ENCODE data around the gene TBC1D2B.
"Not testable (repeated sequence)": the region's sequence is repeated elsewhere in the genome, so short reads cannot be mapped to it uniquely, and the experiment has no call there.

The TBC1D2B gene

DNA sequence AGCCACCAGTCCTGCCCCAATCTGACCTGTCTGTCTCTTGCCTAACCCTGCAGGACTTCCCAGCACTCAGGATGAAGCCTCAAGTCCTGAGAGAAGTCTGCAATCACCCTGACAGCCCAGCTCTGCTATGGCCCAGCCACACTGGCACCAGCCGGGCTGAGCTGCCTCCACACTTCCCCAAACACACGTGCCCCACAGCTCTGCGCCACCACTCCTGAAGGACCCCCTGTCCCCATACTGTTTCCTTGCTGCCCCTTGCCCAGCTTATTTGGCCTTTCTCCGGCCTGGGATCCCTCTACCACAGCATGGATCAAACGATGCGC lies 76.6 kb downstream of the TBC1D2B start:
- no peak for DNase-seq (ENCODE audit: low read depth)

DNA sequence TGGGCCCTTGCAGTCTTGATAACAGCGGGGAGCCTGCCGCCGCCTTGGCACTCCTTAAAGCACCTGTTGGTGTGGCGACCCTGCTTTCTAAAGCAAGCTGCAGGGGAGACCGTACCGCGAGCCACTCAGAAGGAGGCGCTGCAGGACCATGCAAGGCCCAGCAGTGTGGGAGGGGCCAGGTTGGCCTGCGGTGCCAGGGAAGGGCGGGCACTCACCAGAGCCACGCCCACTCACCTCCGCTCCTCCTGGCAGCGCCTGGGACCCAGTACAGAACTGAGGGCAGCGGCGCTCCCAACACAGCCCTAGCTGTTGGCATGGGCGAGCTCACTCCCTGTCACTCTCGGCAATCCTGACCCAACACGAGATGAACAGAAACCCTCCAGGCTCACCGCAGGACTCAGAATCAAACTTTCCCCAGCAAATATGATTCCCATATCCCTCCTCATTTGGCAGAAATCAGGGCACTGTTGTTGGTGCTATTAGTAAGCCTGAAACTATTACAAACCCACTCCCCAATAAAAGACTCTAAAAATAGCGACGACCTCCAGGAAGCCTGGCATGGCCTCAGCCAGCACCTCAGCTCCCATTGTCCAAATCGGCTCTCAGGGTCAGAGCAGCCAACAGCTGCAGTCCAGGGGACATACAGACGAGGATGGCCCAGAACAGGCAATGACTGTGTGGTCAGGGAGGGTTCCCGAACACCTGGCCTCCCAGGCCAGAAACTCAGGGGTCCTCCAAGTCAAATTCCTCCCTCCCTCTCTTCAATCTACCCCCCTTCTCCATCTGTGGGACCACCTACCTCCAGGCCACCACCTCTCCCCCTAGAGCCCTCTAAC lies 77.2 kb downstream of the TBC1D2B start:
- DNase-seq (ENCODE audit: low read depth): peak; percentile 53

DNA sequence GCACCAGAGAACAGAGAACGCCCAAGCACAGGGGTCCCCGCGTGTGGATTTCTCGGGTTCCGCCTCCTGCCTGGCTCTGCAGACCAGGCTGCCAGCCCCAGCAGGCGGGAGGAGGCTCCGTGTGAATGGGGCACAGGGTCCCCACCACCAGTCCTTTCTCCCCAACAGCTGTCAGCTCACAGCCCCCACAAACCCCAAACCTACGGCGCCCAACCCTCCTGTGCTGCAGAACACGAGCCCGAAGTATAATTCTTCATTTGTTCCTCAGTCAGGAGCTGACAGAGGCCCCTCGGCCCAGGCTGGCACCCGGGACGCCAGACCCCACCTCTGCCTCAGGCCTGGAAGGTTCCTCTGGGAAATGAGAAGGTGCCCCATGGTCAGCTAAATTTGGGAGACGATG lies 78.0 kb downstream of the TBC1D2B start:
- DNase-seq (ENCODE audit: low read depth): no peak

DNA sequence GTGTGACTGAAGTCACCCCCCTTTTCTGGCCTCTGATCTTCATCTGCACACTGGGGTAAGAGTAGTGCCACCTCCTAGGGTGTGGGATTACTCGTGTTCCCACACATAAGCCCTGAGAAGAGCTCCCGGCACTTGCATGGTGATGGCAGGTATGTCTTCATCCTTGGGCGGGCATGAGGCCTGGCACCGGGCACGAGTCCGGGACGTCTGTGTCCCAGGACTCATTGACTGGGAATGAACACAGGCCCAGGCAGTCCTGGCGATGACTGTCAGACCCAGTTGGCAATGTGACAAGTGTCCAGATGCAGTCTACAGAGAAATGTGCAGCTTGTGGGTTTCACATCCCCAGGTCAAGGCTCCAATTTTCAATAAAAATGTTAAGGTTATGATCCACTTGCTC lies 78.9 kb downstream of the TBC1D2B start:
- no peak for DNase-seq (ENCODE audit: low read depth)

DNA sequence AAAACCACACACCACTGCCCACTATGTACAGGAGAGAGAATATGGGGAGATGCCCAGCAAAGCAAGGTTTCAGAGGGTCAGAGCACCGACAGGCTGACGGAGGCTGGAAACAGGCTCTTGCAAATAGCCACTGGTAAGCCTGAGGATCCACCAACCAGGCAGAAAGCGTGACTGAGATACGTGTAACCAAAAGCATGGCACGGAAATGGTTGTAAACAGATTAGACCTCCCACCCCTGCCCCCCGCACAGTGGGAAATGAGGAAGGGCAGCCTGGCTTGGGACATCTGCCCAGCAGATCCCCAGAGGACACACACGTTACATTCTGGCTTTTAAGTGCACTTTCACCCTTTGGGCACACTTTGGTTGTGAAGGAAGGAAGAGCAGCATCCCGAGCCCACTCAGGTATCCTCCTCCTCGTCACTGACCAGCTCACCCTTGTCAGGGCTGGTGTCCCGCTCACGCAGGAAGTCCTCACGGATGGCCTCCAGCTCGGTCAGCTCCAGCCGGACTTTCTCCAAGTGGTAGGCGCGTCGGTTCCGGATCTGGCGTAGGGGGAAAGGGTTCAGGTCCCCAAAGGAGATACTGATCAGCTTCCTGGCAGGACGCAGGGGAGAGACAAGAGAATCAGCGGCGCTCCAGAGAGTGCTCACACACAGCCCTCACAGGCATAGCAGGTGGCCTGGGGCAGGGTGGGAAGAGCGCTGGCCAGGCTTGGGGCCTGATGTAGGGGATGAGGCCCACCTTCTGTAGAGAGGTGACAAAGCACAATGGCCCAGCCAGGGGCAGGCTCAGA lies 79.6 kb downstream of the TBC1D2B start:
- DNase-seq (ENCODE audit: low read depth): not testable (repeated sequence)

DNA sequence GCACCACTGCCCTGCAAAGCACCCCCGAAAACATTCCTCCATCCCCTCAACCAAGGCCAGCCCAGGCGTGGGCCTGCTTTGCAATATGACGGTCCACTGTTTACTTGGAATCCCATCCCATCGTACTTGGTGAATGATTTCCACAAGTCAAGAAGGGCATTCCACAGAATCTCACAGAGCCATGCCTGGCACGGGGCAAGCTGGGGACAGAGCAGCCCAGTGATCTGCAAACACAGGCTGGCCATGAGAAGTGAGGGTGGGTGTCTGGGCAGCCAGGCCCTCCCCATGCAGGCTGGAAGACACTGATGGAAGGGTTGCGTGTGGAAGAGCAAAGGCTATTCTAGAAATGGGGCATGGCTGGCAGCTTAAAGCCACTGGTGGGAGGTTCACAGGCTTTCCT lies 80.3 kb downstream of the TBC1D2B start:
- not testable (repeated sequence) for DNase-seq (ENCODE audit: low read depth)

DNA sequence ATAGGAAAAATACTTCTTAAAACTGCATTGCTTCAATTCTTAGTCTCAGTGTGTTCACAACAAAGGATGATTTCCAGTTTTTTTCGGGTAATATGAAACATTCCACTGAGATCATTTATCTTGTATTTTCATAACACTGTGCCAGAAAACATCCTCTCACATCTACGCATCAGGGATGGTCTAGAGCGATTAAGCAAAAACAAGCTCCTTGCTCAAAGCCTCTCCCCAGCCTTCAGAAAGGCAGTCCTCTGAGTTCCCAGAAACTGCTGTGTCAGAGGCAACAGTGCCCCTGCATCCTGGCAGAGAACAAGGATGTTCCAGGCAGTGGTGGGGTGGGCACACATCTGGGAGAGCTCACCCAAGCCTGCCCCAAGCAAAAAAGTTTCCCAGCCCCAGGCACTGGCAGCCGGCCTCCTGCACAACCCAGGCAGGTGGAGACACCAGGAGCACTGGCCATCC lies 80.8 kb downstream of the TBC1D2B start:
- DNase-seq (ENCODE audit: low read depth): not testable (repeated sequence)

DNA sequence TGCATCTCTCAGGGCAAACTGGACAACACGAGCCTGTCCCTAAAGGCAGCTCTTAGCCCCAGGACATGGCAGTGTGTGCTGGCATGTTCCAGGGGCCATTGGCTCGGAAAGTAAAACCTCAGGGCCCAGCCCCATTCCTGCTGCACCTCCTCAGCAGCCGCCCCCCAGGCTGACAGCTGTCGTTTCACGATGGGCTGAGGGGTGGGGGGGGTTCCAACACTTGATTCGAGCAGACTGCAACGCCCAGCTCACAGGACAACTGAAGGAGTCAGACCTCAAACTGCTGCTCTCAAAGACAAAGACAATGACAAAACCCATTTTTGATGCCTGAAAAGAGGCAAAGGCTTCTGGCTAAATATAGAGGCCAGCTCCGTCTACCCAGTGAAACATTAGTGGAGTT lies 81.3 kb downstream of the TBC1D2B start:
- not testable (repeated sequence) for DNase-seq (ENCODE audit: low read depth)

DNA sequence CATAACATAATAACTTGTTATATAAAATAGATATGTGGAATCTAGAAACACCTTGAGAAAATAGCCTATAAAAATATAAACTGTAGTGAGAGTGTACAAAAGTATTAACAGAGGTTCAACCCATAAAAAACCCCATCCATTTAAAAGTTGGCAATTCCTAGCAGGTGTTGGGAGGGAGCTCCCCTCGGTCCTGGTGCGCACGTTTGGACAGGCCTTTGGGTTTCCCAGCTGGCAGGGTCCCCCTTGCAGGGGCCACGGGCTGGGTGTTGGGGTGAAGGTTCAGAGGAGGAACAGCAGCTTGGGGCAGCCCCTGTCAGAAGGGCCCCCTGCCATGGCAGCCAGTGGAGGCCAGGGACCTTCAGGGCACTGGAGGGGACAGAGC lies 82.0 kb downstream of the TBC1D2B start:
- DNase-seq (ENCODE audit: low read depth): not testable (repeated sequence)

DNA sequence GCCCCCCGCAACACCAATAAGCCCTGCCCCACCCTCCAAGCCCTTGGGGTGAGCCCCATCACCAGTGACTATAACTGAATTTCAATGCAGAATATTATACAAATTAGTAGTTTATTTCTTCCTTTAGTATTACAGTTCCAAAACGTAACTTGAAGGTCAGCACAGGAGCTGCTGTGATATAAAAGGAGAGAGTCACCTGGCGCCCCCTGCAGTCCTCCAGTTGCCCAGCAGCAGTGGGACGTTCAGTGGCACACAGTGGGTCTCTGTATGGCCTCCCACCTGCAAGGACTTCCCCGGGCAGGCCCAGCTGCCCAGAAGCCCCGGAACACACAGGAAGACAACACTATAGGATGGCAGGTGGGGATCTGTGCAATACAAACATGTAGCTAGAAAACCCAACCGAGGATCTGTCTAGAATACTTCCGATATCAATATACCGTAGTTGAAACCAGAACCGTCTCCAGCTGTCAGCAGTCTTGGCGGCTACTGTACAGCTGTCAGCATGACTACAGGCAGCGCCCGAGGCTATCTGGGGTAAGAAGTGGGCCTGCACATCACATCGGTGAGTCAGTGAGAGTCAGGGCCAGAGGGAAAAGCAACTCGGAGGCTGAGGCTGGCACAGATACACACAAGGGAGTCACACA lies 82.5 kb downstream of the TBC1D2B start:
- not testable (repeated sequence) for DNase-seq (ENCODE audit: low read depth)

DNA sequence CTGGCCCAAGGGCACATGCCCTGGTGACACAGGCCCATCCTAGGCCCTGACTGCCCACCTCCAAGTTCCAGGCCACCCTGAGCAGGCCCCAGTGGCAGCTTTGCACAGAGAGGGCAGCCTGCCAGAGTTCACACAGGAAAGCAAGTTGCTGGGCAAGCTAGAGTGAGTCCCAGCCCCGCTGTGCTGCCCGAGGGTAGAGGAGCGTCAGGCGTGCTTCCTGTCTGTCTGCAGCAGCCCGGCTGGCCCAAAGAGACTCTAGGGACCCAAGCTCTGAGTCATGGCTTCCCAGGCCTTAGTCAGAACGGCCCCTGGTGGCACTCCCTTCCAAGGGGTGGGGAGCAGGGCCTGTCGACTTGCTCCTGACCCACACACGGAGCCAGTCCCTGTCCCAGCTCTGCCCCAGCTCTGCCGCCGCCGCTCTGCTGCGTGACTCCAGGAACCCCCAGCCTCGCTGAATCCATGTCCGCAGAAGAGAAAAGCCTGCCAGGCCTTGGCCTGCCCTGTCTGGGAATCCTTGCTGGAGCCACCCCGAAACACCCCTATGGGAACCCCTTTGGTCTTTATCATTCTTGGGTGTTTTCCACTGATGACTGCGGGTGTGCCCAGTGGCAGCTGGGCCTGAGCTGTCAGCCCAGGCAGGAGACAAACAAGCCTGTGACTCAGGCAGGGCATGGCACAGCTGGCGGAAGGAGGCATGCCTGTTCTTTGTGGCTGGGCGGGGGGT lies 83.4 kb downstream of the TBC1D2B start:
- peak; percentile 25 for DNase-seq (ENCODE audit: low read depth)

DNA sequence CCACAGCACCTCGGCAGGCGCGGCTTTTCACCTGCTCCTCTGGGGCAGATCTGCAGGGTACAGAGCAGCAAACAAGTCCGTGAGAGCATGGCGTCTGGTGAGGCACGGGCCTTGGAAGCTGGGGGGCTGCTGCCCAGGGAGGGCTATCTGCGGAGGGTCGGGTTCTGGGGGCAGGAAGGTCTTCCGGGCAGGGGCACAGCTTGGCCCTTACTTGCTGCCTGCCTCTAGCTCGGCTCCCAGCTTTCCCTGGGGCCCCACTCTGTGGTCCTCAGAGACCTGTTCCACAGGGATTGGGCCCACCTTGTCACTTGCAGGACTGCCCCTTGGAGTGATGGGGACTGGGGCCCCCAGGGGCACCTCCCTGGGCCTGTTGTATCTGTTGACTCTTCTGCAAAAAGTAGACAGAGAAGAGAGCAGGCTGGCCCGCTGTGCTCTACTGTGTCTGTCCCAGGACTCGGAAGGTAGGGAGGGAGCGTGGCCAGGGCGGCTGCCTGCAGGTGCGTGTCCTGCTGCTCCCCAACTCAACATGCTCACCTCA lies 84.1 kb downstream of the TBC1D2B start:
- no peak for DNase-seq (ENCODE audit: low read depth)

DNA sequence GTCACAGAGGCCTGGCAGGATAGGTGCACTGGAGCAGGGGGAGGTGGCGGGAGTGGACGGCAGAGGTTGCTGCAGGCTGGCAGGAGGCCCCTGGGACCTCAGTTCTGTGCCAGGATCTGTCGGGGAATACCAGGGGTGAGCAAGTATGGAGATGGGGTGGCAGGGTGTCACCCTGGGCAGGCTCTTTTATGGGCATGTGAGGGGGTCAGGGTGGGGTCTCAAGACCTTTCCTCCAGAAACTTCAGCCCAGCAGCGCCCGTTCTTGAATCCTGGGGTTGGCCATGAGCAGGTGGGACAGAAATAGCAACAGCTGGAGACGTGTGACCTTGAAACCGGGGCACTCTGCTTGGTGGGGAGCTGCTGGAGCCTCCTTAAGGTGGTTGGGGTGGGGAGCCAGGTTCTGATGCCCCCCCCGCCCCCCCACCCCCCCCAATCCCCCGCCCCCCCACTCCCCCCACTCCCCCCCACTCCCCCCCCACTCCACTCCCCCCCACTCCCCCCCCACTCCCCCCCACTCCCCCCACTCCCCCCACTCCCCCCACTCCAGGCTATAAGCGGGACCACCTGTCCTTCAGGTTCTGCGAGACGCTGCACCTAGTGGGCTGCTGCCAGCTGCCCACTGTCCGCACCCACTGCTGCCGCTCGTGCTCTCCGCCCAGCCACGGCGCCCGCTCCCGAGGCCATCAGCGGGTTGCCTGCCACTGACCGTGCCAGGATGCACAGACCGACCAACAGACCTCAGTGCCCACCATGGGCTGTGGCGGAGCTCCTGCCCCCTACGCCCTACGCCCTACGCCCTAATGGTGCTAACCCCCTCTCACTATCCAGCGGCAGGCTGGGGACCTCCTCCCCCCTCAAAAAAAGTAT lies 84.9 kb downstream of the TBC1D2B start:
- no peak for DNase-seq (ENCODE audit: low read depth)

DNA sequence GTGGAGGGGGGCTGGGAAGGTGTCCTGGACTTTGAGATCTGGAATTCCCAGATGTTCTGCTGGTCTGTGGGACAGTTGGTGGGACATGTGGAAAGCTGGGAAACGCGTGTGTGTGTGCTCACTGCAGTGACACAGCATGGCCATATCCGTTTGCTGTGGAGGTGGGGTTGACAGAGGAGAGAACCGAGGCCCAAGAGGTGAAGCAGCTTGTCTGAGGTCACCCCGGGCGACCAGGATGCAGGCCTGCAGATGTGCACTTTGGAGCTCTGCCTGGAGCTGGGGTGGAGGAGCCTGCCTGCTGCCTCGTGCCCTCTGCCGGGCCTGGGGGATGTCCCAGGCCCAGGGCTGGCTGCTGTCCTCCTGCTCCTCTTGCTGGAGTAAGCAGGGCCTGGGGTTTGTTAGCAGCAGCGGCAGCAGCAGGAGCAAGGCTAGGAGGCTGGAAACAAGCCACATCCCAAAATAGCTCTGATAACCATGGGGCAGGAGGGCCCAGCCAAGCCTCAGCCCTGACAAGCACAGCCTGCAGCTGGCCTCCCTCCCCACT lies 85.8 kb downstream of the TBC1D2B start:
- not testable (repeated sequence) for DNase-seq (ENCODE audit: low read depth)

DNA sequence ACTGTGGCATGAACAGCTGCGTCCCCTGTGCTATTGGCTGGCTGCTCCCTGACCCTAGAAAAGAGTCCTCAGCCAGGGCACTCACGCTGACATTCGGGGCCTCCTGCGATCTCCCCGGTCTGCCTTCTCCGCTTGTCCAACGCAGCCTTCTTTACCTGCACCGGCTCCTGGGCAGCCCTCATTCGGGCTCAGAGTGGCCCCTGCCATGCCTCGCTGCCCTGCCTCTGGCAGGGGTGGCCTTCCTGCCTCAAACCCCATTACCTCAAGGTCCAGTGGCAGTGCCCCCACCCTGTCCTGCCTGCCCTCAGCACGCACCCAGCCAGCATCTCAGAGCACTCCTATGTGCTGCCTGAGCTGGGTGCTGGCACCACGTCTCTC lies 86.5 kb downstream of the TBC1D2B start:
- DNase-seq (ENCODE audit: low read depth): no peak

DNA sequence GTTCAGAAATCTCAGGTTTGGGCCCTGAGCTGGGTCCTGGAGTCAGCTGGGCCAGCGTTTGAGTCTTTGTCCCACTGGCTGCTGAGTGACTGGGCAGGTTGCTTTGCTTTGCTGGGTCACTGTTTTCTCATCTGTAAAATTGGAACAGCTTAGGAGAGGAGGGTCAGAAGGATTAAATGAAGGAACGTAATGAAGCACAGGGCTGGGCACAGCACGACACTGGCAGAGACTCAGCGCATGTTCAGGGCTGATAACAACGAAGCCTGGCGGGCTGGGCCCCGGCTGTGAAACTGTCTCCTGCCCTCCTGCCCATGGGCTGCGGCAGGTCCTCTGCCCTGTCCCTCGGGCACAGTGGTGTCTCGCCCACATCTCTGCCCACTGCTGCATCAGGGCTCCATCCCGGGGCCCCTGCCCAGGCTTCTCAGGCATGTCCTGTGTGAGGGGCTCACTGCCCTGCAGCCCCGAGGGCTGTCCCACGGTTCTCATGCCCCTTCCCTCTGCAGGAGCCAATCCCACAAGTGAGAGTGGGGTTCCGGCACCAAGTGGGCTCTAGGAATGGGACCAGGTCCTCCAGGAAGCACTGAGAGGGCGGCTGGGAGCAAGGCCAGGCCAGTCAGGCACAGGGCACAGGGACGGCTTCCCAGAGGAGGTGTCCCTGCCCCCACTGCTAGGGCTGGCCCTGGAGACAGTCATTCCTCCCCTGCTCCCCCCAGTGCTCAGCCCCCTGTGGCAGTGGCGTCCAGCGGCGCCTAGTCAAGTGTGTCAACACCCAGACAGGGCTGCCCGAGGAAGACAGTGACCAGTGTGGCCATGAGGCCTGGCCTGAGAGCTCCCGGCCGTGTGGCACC lies 88.0 kb downstream of the TBC1D2B start:
- no peak for DNase-seq (ENCODE audit: low read depth)

DNA sequence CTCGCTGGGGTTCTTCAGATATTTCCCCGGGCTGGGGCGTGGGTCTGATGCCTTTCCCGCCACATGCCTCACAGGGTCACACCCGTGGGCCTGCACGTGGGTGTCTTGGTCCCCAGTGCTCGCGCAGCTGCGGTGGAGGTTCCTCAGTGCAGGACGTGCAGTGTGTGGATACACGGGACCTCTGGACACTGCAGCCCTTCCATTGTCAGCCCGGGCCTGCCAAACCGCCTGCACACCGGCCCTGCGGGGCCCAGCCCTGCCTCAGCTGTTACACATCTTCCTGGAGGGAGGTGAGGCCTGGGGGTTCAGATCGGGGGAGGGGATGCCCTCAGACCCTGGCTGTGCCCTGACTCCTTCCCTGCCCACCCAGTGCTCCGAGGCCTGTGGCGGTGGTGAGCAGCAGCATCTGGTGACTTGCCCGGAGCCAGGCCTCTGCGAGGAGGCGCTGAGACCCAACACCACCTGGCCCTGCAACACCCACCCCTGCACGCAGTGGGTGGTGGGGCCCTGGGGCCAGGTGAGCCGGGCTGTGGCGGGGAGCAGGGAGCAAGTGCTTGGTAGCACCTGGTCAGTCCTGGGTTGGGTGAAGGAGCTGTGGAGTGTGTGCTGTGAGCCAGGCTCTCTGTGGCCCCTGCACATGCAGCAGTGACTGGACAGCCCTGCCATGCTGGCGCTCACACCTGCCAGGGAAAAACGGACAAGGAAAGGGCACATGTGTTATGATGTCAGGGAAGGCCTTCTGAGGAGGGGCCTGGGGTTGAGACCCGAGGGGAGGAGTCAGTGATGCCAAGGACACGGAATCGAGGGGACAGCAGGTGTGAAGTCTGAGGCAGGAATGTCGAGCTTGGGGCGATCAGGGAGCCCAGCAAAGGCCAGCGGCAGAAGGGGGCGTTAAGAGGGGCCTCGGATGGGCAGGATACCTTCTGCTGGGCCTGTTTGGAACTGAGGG lies 88.9 kb downstream of the TBC1D2B start:
- DNase-seq (ENCODE audit: low read depth): no peak

DNA sequence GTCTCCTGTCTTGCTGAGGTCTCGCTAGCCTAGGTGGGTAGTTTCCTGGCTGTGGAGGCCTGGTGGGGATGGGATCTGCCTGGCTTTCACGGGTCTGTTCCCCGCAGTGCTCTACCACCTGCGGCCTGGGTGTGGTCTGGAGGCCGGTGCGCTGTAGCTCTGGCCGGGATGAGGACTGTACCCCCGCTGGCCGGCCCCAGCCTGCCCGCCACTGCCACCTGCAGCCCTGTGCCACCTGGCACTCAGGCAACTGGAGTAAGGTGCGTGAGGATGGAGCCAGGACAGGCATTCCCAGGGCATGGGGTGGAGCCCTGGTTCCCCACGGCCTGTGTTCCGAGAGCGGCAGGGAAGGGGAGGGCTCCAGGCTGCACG lies 89.8 kb downstream of the TBC1D2B start:
- not testable (repeated sequence) for DNase-seq (ENCODE audit: low read depth)
